Measurements from ENCODE around the gene NIF3L1.
A peak's percentile ranks its signal among the peaks of the same experiment; 100 is the strongest.
"Not testable (repeated sequence)": the region's sequence is repeated elsewhere in the genome, so short reads cannot be mapped to it uniquely, and the experiment has no call there.

Gene NIF3L1

DNA sequence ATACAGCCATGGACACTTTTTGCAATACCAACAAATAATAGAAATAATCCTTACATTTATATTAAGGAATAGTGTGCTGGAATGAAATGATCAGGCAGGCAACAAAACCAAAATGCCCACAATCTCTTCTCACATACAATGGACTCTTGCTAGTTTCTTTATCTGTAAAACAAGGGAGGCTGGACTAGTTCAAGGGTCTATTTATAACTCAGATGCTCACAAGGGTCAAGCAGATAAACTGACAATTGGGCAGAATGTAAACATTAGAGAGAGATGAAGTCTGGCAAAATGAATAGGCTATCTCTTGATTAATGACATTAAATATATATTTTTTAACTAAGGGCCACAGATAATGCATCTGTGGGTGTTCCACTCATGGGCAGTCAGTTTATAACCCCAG lies 11.7 kb upstream of the NIF3L1 start:
- no peak for DNase-seq

- no peak for DNase-seq
Observed at GRCh38 chr2:200878289-200878880, 10.8 kb upstream of the NIF3L1 start.

GRCh38 chr2:200881715-200882249 lies 7.4 kb upstream of the NIF3L1 start:
- DNase-seq: not testable (repeated sequence)

- no peak for DNase-seq
Observed at GRCh38 chr2:200899482-200899881, 10.3 kb downstream of the NIF3L1 start.

DNA sequence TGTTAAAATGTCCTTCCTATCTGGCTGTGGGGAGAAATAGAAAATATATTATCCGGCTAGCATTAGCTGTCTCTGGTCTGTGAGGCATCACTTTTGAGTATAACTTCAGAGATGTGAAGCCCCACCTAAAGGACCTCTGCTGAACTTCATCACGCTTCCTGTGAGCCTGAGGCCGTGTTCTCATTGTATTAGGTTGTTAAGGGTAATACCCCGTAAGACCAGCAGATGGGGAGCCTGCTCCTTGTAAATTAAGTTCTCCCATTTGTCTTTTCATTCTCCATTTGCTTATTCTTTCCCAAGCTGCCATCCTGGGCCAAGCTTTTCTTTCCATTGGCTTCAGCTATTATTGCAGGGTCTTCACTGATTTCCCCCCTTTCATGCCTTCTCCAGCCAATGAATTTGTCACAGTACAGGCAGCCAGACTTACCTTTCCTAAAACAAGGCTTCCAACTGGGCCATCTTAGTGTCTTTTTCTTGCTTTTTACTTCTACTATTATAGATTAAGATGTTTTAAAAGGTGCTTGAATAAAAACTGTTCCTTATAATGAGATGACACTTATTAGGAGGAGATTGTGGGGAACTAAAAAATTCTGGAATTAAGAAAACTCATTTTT lies 12.4 kb downstream of the NIF3L1 start:
- peak; percentile 74 for DNase-seq

DNA sequence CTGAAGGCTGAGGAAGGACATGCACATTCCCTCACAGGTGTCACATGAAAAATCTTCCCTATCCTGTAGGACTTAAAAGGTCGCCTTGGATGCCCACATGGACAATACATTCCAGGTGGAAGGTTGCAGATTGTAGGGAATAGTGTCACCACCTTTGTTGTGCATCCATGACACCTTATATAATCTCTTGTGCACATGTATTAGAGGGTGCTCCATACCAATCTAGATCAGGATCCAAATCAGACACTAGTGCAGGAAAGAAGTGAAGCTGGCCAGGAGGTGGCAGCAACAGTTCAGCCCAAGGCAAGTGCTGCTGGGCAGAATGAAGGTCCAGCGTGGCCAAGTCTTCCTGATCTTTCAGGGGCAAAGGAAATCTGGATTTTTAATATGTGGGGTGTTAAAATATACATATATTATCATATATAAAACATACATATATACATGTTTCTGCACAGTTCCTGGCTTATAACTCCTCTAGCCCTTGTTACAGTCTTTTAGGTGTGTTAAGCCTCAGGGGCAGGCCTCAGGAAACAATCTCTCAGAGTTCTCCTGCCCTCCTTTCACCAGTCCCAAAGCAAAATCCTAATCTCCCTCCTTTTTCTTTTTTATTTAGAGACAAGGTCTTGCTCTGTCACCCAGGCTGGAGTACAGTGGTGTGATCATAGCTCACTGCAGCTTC lies 16.6 kb downstream of the NIF3L1 start:
- peak; percentile 71 for DNase-seq

DNA sequence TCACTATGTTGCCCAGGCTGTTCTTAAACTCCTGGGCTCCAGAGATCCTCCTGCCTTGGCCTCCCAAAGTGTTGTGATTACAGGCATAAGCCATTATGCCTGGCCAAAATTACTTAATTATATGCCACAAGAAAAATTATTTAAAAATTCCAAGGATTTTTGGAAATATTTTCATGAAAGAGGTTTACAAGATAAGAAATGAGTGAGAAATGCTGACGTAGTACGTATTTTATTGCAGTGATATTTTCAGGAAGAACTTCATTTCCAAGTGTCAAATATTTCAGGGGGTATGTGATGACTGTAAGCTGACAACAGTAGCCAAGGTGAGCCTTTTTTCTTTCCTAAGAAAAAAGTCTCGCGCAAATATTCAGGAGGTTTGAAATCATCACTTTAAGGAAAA lies 20.8 kb downstream of the NIF3L1 start:
- DNase-seq: no peak

- DNase-seq: no peak
Observed at GRCh38 chr2:200913654-200914053, 24.5 kb downstream of the NIF3L1 start.

DNA sequence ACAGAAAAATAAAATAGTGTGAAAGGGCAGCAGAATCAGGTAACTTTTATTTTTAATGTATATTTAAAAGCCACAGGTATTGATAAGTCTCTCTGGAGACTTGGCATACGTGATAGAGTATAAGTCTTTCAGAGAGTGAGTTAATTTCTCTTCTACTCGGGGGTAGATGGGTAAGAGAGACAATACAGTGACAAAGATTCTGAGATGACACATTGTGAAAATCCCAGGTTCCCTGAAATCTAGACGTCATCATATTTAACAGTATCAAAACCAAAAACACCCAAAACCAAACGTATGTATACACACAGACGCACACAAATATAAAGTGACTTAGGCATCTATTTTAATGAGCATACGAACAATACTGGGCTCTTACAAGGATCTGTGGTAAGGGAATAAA lies 33.3 kb downstream of the NIF3L1 start:
- DNase-seq: no peak

DNA sequence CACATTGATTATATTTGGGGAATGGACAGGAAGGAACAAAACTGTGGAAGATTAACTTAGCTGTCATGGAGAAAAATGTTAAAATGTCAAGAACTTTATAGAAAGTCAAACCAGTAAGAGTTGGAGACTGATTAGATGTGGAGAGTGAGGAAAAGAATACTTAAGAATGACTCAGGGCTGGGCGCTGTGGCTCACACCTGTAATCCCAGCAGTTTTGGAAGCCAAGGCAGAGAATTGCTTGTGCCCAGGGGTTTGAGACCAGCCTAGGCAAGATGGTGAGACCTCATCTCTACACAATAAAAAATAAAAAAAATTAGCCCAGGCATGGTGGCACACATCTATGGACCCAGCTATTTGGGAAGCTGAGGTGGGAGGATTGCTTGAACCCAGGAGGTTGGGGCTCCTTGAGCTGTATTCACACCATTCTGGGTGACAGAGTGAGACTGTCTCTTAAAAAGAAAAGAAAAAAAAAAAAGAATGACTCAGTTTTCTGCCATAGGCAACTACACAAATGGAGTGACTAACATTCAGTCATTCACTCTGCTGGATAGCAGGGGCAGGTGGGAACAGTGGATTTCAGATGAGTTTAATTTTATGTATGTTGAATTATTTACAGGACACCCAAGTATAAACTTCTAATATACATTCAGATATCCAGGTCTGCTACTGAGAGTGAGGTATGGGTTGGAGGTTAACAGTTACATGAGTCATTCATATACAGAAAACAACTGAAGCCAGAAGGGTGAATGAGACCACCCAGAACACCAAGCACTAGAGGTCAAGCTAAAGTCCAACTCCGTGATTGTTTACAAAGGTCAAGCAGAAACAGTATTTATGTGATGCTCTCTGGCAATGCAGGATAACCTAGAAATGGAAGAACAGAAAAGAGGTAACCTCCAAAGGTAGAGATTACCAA lies 40.4 kb downstream of the NIF3L1 start:
- DNase-seq: no peak

DNA sequence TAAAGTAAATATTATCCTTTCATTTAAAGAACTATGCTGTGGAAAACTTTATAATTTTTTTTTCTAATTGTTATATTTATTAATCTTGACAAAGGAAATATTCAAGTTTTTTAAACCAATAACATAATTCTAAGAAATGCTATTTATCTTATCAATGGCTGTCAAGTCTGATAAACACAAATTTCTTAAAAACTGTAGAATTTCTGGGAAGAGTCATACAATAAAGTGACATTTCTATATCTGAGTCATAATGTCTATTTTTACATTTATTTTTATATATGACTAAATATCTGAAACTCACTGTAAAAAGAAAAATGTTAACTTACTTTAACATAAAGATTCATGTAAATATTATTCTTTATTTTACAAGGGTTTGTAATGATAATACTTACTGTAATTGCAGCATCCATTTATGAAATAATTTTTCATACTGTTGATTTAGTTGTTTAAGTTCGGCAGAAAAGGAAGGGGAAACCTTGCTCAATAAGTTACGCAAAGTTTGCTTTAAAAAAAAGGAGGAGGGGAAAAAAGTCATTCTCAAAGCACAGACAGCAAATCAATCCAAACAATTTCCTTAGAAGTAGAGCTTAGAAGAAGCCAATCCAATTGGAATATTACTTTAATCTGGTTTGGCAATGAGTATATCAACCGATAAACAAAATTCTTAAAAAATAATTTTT lies 41.9 kb downstream of the NIF3L1 start:
- no peak for DNase-seq

DNA sequence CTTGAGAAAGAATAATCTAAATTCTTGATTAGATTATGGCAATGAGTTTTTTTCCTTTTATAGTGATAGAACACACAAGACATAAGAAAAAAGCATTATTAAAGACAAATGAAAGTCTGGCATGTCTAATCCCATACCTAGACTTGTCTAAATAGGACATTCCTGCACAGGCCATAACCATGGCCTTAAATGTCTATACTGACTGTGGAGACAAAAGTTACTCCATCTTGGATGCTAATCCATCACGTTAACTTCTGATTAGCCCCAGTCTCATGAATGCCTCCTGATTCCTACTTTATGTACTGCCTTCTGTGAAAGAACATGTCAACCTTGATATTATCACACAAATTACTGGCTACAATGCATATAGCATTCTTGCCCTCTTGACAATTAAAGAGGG lies 50.7 kb downstream of the NIF3L1 start:
- no peak for DNase-seq

GRCh38 chr2:200943527-200944105 lies 54.4 kb downstream of the NIF3L1 start:
- no peak for DNase-seq

- DNase-seq: no peak
Observed at GRCh38 chr2:200944467-200945394, 55.6 kb downstream of the NIF3L1 start.

DNA sequence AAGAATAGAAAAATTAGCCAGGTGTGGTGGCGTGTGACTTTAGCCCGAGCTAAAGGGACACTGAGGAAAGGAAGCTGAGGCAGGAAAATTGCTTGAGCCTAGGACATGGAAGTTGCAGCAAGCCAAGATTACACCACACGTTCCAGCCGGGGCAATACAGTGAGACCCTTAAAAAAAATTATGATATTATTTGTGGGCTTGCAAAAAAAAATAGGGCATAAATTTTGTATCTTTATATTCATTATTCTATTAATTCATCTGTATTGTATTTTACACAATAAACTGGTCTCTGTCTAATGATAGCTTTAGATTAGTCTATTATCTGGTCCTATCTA lies 56.2 kb downstream of the NIF3L1 start:
- DNase-seq: no peak

- DNase-seq: no peak
Observed at GRCh38 chr2:200950378-200950777, 61.2 kb downstream of the NIF3L1 start.
